C4-2B (cell line): ENCODE results near the gene CYSRT1.

Experiments used
- CTCF ChIP-seq: fragments of 450-650 bp; conservative IDR thresholded peaks from 2 replicates; pipeline ENCODE4 v1.5.1; 2017; ENCODE audit warnings: mild to moderate bottlenecking
- ZFX ChIP-seq: fragments of 450-650 bp; IDR thresholded peaks from 2 replicates; pipeline ENCODE4 v1.6.1; 2017

- TF ChIP-seq CTCF = no peak
- 0 out of 2 replicates have a peak, but pooled peaks have one; percentile 51 for TF ChIP-seq ZFX
Measured at GRCh38 chr9:137218212-137218753, 6.7 kb upstream of the CYSRT1 start.
